Tibial nerve (tissue), 4 donors: ENCODE measurements around the gene PLXNC1. TPM values are rescaled to one million over a fixed set of nuclear protein-coding genes. Genes with fewer than 3 reads are reported as not detected.
"Not testable (repeated sequence)": the region's sequence is repeated elsewhere in the genome, so short reads cannot be mapped to it uniquely, and the experiment has no call there.

ENCODE experiments used
- DNase-seq, 2 donors: peaks; one replicate each; pipeline ENCODE4 v3.0.0-alpha.2; 2019; ENCODE audit warnings: low spot score in 2 of 2
- H3K27ac ChIP-seq, 4 donors: fragments of 200-600 bp; sonication (generic) in 3 of 4; one replicate each; pipeline ENCODE4 v1.5.1; 2017 to 2019; ENCODE audit warnings: mild to moderate bottlenecking in 1 of 4
- H3K27me3 ChIP-seq, 2 donors: fragments of 200-600 bp; sonication (generic) in 1 of 2; one replicate each; pipeline versions ENCODE4 v1.5.1 to v1.6.0; 2017 to 2019
- H3K36me3 ChIP-seq, 3 donors: fragments of 200-600 bp; sonication (generic); one replicate each; pipeline ENCODE4 v1.5.1; 2018 to 2019
- H3K4me1 ChIP-seq, 4 donors: fragments of 200-600 bp; sonication (generic) in 3 of 4; one replicate each; pipeline ENCODE4 v1.5.1; 2017 to 2019
- H3K4me3 ChIP-seq, 4 donors: fragments of 200-600 bp; sonication (generic) in 3 of 4; one replicate each; pipeline ENCODE4 v1.5.1; 2017 to 2019; ENCODE audit warnings: mild to moderate bottlenecking in 1 of 4, moderate library complexity in 1 of 4
- H3K9me3 ChIP-seq, 4 donors: fragments of 200-600 bp; sonication (generic) in 3 of 4; one replicate each; pipeline ENCODE4 v1.5.1; 2017 to 2019
- CTCF ChIP-seq, 5 experiments: fragments of 200-600 bp in 3 of 5; fragments of 450-650 bp in 2 of 5; sonication (generic) in 3 of 5; IDR thresholded peaks; one replicate each; pipeline ENCODE4 v1.5.1; 2016 to 2019; ENCODE audit warnings: antibody characterized with exemption in 5 of 5, mild to moderate bottlenecking in 3 of 5, moderate library complexity in 2 of 5
- EP300 ChIP-seq, 2 donors: sonication (generic); formaldehyde crosslinking; IDR thresholded peaks; one replicate each; pipeline ENCODE4 v1.6.1; 2017; ENCODE audit warnings: antibody characterized with exemption in 2 of 2, mild to moderate bottlenecking in 1 of 2
- POLR2A ChIP-seq, 2 donors: fragments of 450-650 bp; IDR thresholded peaks; one replicate each; pipeline ENCODE4 v1.6.1; 2017; ENCODE audit warnings: antibody characterized with exemption in 2 of 2, mild to moderate bottlenecking in 2 of 2, moderate library complexity in 2 of 2
- WGBS, 2 donors: methylation state at CpG; one replicate each; pipeline ENCODE4 v1.1.5; 2018; 5-methylcytosine and 5-hydroxymethylcytosine counted together
- total RNA-seq, 4 donors: library from RNA; depleted of rRNA; stranded (reverse); fragments of >200 nt; gene quantifications; one replicate each; pipeline ENCODE4 v1.1.0, GENCODE V29; 2016

Gene PLXNC1
- total RNA-seq, 4 donors from 2014 or later, result 9.0 to 20.8 (median 11.4) TPM

DNA sequence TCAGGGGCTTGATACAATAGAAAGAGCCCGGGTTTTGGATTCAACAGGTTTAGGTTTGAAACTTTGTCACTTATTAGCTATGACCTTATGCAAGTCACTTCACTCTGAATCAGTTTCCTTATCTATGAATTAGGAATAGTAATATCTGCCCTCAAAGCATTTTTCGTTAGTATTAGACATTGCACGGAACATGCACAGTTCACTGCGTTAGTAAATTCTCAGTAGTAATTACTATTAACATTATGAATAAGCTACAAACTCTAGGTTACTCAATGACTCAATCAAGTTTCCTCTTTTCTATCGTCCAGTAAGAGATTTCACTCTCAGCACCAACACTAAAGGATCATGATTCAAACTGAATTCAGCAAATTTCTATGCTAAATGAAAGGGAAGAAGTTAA, 161.0 kb downstream of the PLXNC1 start:
- TF ChIP-seq CTCF (IDR thresholded peaks at IDR 0.05), result no peak
- TF ChIP-seq POLR2A (IDR thresholded peaks at IDR 0.05), result no peak
- no peak for TF ChIP-seq EP300 (IDR thresholded peaks at IDR 0.05)
- Histone ChIP-seq H3K4me3 (no peak overlapping the region), H3K27ac (no peak overlapping the region), H3K36me3 (peaks cover 0 to 34% (median 0%) of the 10 kb centered on the region in 3 donors), H3K27me3 (no peaks in the 10 kb centered on the region), H3K4me1 (no peaks in the 10 kb centered on the region), H3K9me3 (peaks cover 0 to 3% (median 0%) of the 10 kb centered on the region in 4 donors)
- no peak for DNase-seq
- 91 to 93% methylated on average over 5 of the region's 5 CpGs for WGBS, 2 donors

DNA sequence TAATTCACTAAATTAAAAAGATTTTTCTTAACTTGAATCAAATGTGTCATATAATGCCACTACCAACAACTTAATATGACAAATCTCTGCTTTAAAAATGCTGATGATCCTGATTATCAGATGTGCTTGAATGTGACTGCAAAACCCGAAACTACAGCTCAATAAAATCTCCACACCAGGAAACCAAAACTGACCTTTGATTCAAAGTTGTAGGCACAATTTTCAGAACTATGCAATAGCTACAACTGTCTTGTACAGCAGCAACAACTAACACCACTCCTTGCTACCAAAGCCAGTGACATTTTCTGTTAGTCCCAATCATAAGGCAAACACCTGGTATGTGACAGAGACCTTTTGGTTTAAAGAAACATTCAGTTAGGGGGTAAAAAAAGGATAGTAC, 164.0 kb downstream of the PLXNC1 start:
- TF ChIP-seq CTCF (IDR thresholded peaks at IDR 0.05) (no peak), POLR2A (IDR thresholded peaks at IDR 0.05) (no peak), EP300 (IDR thresholded peaks at IDR 0.05) (no peak)
- Histone ChIP-seq H3K27ac (no peak overlapping the region), H3K27me3 (no peaks in the 10 kb centered on the region), H3K4me1 (no peaks in the 10 kb centered on the region), H3K4me3 (no peak overlapping the region), H3K36me3 (peaks cover 0 to 12% (median 0%) of the 10 kb centered on the region in 3 donors), H3K9me3 (peaks cover 0 to 10% (median 0%) of the 10 kb centered on the region in 4 donors)
- DNase-seq, result no peak
- 97 to 100% methylated on average over 1 of the region's 1 CpG for WGBS, 2 donors

DNA sequence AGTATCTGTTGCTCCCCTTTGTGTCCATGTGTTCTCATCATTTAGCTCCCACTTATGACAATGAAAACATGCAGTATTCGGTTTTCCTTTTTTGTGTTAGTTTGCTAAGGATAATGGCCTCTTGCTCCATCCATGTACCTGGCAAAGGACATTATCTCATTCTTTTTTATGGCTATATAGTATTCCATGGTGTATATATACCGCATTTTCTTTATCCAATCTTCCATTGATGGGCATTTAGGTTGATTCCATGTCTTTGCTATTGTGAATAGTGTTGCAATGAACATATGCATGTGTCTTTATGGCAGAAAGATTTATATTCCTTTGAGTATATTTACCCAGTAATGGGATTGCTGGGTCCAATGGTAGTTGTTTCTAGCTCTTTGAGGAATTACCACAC, 168.2 kb downstream of the PLXNC1 start:
- peaks cover 0 to 20% (median 0%) of the 10 kb centered on the region in 3 donors for H3K36me3 ChIP-seq
- 95 to 96% methylated on average over 2 of the region's 2 CpGs for WGBS, 2 donors

DNA sequence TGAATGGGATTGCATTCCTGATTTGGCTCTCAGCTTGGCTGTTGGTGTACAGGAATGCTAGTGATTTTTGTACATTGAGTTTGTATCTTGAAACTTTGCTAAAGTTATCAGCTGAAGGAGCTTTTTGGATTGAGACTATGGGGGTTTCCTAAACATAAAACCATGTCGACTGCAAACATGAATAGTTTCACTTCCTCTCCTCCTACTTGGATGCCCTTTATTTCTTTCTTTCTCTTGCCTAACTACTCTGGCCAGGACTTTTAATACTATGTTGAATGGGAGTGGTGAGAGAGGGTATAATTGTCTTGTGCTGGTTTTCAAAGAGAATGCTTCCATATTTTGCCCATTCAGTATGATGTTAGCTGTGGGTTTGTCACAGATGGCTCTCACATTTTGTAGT, 169.8 kb downstream of the PLXNC1 start:
- Histone ChIP-seq H3K36me3 (peaks cover 0 to 31% (median 10%) of the 10 kb centered on the region in 3 donors), H3K9me3 (peaks cover 0 to 46% (median 5%) of the 10 kb centered on the region in 4 donors), H3K27me3 (no peaks in the 10 kb centered on the region), H3K4me3 (no peak overlapping the region), H3K27ac (no peak overlapping the region), H3K4me1 (no peaks in the 10 kb centered on the region)
- WGBS, 2 donors, result 50 to 72% methylated on average over 1 of the region's 1 CpG
- DNase-seq, result no peak
- TF ChIP-seq EP300 (IDR thresholded peaks at IDR 0.05) (no peak), POLR2A (IDR thresholded peaks at IDR 0.05) (no peak), CTCF (IDR thresholded peaks at IDR 0.05) (no peak)

More for the DNA sequence above, 168.2 kb downstream of the PLXNC1 start:
- peaks cover 0 to 43% (median 5%) of the 10 kb centered on the region in 4 donors for H3K9me3 ChIP-seq
- not testable (repeated sequence) for H3K4me3 ChIP-seq, DNase-seq, H3K27ac ChIP-seq, H3K27me3 ChIP-seq, H3K4me1 ChIP-seq

GRCh38 chr12:94320109-94320508, 171.7 kb downstream of the PLXNC1 start:
- Histone ChIP-seq H3K36me3 (peaks cover 0 to 49% (median 11%) of the 10 kb centered on the region in 3 donors), H3K4me1 (no peaks in the 10 kb centered on the region), H3K9me3 (peaks cover 0 to 39% (median 5%) of the 10 kb centered on the region in 4 donors), H3K27ac (no peak overlapping the region), H3K4me3 (no peak overlapping the region), H3K27me3 (no peaks in the 10 kb centered on the region)
- TF ChIP-seq POLR2A (IDR thresholded peaks at IDR 0.05), result no peak
- no peak for TF ChIP-seq CTCF (IDR thresholded peaks at IDR 0.05)
- TF ChIP-seq EP300 (IDR thresholded peaks at IDR 0.05), result no peak
- no peak for DNase-seq

- Histone ChIP-seq H3K36me3 (peaks cover 0 to 70% (median 11%) of the 10 kb centered on the region in 3 donors), H3K27ac (no peak overlapping the region), H3K27me3 (no peaks in the 10 kb centered on the region), H3K4me1 (no peaks in the 10 kb centered on the region), H3K9me3 (peaks cover 0 to 36% (median 5%) of the 10 kb centered on the region in 4 donors), H3K4me3 (no peak overlapping the region)
- no peak for TF ChIP-seq CTCF (IDR thresholded peaks at IDR 0.05)
- TF ChIP-seq EP300 (IDR thresholded peaks at IDR 0.05), result no peak
- TF ChIP-seq POLR2A (IDR thresholded peaks at IDR 0.05), result no peak
- WGBS, 2 donors, result 89 to 90% methylated on average over 2 of the region's 2 CpGs
- DNase-seq, result no peak
Observed at GRCh38 chr12:94322346-94322745, 174.0 kb downstream of the PLXNC1 start.
